ENCODE measurements around the gene ZNRF2.
"Not testable (repeated sequence)": the region's sequence is repeated elsewhere in the genome, so short reads cannot be mapped to it uniquely, and the experiment has no call there.

Gene ZNRF2

DNA sequence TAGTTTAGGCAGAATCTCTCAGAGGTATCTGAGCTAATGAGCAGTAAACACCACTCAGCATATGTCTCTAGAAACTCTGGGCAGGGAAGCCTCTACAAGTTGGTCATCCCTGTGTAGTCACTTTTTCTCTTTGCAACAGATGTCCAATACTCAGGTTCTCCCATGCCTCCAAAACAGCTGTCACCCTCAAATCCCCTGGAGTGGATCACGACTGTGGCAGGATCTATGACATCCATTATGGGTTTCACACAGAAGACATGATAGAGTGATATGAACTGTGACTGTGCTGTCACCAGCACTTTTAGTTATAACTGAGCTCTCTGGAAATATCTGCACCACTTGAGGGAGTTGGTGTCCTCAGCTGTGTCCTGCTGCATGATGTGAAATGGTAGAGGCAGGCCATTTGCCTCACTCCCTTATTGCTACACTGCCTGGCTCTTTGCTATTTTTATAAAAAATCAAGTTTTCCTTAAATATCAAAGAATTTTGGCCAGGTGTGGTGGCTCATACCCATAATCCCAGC is 24.1 kb upstream of the ZNRF2 start:
- TF ChIP-seq, protein P1, sequence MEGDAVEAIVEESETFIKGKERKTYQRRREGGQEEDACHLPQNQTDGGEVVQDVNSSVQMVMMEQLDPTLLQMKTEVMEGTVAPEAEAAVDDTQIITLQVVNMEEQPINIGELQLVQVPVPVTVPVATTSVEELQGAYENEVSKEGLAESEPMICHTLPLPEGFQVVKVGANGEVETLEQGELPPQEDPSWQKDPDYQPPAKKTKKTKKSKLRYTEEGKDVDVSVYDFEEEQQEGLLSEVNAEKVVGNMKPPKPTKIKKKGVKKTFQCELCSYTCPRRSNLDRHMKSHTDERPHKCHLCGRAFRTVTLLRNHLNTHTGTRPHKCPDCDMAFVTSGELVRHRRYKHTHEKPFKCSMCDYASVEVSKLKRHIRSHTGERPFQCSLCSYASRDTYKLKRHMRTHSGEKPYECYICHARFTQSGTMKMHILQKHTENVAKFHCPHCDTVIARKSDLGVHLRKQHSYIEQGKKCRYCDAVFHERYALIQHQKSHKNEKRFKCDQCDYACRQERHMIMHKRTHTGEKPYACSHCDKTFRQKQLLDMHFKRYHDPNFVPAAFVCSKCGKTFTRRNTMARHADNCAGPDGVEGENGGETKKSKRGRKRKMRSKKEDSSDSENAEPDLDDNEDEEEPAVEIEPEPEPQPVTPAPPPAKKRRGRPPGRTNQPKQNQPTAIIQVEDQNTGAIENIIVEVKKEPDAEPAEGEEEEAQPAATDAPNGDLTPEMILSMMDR (IDR thresholded peaks at IDR 0.05; ENCODE audit: low read depth, low read length, missing control alignments), result no peak
- no peak for DNase-seq (ENCODE audit: low read depth)
- H3K4me3 ChIP-seq (ENCODE audit: low read depth, low read length), result no peak overlapping the region

DNA sequence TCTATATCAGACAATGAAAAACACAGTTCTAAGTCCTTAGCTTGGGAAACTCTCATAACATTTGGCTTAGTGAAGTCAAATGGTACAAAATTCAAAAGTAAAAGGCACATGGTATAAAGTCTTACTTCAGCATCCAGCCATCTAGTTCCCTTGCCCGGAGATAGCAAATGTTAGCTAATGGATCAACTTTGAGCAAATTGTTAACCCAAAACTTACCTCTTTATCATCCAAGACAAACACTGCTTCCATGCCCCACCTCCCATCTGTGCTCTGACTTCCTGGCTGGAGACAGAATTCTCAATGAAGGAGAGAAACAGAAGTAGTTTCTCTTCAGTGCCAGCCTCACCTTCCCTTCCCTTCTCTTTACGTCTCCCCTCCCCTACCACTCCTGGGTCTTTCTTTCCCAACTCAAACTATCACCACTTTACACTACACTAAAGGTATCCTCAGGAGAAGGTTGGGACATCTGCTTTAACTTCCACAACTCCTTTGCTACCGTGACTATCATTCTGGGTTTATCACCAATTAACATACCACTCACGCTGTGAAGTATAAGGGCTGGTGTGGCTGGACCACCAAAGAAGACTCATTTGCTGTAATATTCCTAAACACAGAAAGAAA is 21.2 kb upstream of the ZNRF2 start:
- TF ChIP-seq, protein P1 (IDR thresholded peaks at IDR 0.05; ENCODE audit: low read depth, low read length, missing control alignments), result no peak
- DNase-seq (ENCODE audit: low read depth), result no peak
- no peak overlapping the region for H3K4me3 ChIP-seq (ENCODE audit: low read depth, low read length)

DNA sequence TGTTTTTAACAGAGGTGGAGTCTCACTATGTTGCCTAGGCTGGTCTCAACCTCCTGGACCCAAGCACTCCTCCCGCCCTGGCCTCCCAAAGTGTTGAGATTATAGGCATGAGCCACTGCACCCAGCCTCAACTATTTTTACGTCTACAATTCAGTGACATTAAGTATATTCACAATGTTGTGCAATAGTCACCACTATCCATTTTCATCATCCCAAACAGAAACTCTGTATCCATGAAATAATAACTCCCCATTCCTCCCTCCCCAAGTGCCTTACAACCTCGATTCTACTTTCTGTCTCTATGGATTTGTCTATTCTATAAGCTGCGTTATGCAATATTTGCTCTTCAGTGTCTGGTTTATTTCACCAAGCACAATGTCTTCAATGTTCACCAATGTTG is 20.3 kb upstream of the ZNRF2 start:
- no peak overlapping the region for H3K4me3 ChIP-seq (ENCODE audit: low read depth, low read length)
- no peak for DNase-seq (ENCODE audit: low read depth)
- TF ChIP-seq, protein P1 (IDR thresholded peaks at IDR 0.05; ENCODE audit: low read depth, low read length, missing control alignments), result no peak

DNA sequence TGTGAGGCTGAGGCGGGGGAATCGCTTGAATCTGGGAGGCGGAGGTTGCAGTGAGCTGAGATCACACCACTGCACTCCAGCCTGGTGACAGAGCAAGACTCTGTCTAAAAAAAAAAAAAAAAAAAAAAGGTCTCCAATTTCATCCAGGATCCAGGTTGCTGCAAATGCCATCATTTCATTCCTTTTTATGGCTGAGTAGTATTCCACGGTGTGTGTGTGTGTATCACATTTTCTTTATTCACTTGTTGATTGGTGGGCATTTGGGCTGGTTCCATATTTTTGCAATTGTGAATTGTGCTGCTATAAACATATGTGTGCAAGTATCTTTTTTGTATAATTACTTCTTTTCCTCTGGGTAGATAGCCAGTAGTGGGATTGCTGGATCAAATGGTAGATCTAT is 19.2 kb upstream of the ZNRF2 start:
- DNase-seq (ENCODE audit: low read depth); H3K4me3 ChIP-seq (ENCODE audit: low read depth, low read length): not testable (repeated sequence)

DNA sequence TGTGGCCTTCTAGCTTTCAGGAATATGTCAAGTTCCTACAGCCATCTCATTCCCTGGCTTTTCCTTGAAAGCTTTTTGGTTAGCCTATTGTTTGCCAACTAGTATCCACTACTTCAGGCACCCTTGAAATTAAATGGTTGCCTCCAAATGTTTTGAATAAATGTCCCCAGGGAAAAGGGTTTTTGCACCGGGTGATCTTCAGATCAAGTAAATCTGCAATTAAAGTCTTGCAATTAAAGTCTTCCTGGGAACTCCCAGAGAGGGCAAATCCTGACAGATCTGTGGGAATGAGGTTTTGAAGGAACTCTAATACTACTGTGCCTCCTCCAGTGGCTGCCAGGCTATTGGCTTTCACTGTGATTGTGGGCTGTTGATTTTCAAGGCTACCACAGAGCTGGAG is 17.7 kb upstream of the ZNRF2 start:
- no peak overlapping the region for H3K4me3 ChIP-seq (ENCODE audit: low read depth, low read length)
- TF ChIP-seq, protein P1 (IDR thresholded peaks at IDR 0.05; ENCODE audit: low read depth, low read length, missing control alignments), result no peak
- DNase-seq (ENCODE audit: low read depth), result no peak

DNA sequence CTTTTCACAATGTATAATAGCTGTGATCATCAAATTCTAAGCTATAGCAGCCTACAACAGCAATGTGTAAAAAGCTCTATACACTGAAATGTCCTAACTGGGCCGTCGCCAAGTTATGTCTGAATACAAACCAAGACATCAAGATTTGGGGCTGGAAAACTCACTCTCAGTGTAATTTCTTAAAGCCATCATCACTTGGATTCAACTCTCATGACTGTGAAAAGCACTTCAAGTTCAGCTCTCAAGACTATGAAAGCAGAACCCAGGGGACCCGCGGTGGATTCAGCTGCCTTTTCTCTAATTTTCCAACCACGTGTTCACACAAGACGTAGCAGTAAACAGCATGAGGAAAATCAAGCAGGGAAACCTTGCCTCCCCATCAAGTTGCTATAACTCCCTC is 15.8 kb upstream of the ZNRF2 start:
- no peak for DNase-seq (ENCODE audit: low read depth)
- TF ChIP-seq, protein P1 (IDR thresholded peaks at IDR 0.05; ENCODE audit: low read depth, low read length, missing control alignments), result no peak
- H3K4me3 ChIP-seq (ENCODE audit: low read depth, low read length), result no peak overlapping the region

DNA sequence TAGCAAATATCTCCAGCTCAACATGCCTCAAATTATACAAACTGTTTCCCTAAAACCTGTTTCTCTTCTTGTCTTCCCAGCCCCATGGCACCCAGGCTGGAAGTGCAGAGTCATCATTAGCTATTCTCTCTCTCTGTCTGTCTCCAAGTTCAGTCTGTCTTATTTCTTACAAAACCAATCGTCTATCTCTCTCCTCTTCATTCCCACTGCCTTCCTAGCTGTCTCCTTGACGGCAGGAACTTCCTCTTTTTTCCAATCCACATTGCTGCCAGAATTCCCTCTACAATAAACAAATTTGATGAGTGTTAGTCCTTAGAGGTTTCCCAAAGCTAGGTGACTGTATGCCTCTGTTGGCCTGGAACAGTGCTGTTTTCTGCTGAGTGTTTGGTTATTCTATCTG is 14.9 kb upstream of the ZNRF2 start:
- no peak for DNase-seq (ENCODE audit: low read depth)
- TF ChIP-seq, protein P1 (IDR thresholded peaks at IDR 0.05; ENCODE audit: low read depth, low read length, missing control alignments), result no peak
- H3K4me3 ChIP-seq (ENCODE audit: low read depth, low read length), result no peak overlapping the region

Data from GM12864 (cell line).